HepG2 (cell line): Measurements from ENCODE around the gene IHH. TPM values are rescaled to one million over a fixed set of nuclear protein-coding genes. Genes with fewer than 3 reads are reported as not detected.

Source experiments
- ARNT2 ChIP-seq: sonication (generic); formaldehyde crosslinking; IDR thresholded peaks from 2 replicates; pipeline ENCODE4 v1.8.0; 2022; ENCODE audit warnings: mild to moderate bottlenecking, low read depth, missing genetic modification reagents, moderate library complexity
- IKZF4 ChIP-seq: sonication (generic); formaldehyde crosslinking; IDR thresholded peaks from 2 replicates; pipeline ENCODE4 v1.5.1; 2020; ENCODE audit warnings: borderline replicate concordance, mild to moderate bottlenecking, low read depth, missing genetic modification reagents; ENCODE audit errors: not compliant biosample characterization
- IRX3 ChIP-seq: sonication (generic); formaldehyde crosslinking; IDR thresholded peaks from 2 replicates; pipeline ENCODE4 v1.8.1; 2023; ENCODE audit warnings: mild to moderate bottlenecking, low read depth, missing genetic modification reagents, borderline replicate concordance
- JUND ChIP-seq: sonication (generic); formaldehyde crosslinking; IDR thresholded peaks from 2 replicates; pipeline ENCODE4 v1.8.0; 2022; ENCODE audit warnings: mild to moderate bottlenecking, missing genetic modification reagents
- KDM2A ChIP-seq: sonication (generic); formaldehyde crosslinking; IDR thresholded peaks from 2 replicates; pipeline ENCODE4 v1.4.0; 2020; ENCODE audit warnings: low read depth, missing genetic modification reagents, borderline replicate concordance
- MEIS2 ChIP-seq: sonication (generic); formaldehyde crosslinking; IDR thresholded peaks from 2 replicates; pipeline ENCODE4 v1.9.0; 2021; ENCODE audit warnings: mild to moderate bottlenecking, missing genetic modification reagents
- MIER2 ChIP-seq: IDR thresholded peaks from 2 replicates; pipeline ENCODE4 v1.6.1; 2016; ENCODE audit warnings: missing biosample characterization, missing genetic modification reagents
- NPAS2 ChIP-seq: sonication (generic); formaldehyde crosslinking; IDR thresholded peaks from 2 replicates; pipeline ENCODE4 v1.8.0; 2022; ENCODE audit warnings: mild to moderate bottlenecking, missing genetic modification reagents, borderline replicate concordance
- NR3C1 ChIP-seq: sonication (generic); formaldehyde crosslinking; IDR thresholded peaks from 2 replicates; pipeline ENCODE4 v1.4.0; 2020; ENCODE audit warnings: missing genetic modification reagents
- PTBP1 ChIP-seq: fragments of 200-400 bp; formaldehyde crosslinking; IDR thresholded peaks from 2 replicates; pipeline ENCODE4 v1.6.1; 2018; ENCODE audit warnings: low read length, low read depth; ENCODE audit not compliant: poor library complexity, severe bottlenecking
- RBM39 ChIP-seq: fragments of 200-400 bp; formaldehyde crosslinking; IDR thresholded peaks from one replicate; pipeline ENCODE4 v1.6.1; 2018; ENCODE audit warnings: antibody characterized with exemption, mild to moderate bottlenecking, low read depth, low read length; ENCODE audit not compliant: poor library complexity, severe bottlenecking
- SOX6 ChIP-seq, 2 experiments: fragments of 450-650 bp in 1 of 2; sonication (generic) in 1 of 2; formaldehyde crosslinking in 1 of 2; IDR thresholded peaks; 2 replicates each; pipeline versions ENCODE4 v1.4.0 to v1.6.1; 2017 to 2020; ENCODE audit warnings: antibody characterized with exemption in 1 of 2, mild to moderate bottlenecking in 1 of 2, missing genetic modification reagents in 1 of 2
- SP4 ChIP-seq: sonication (generic); formaldehyde crosslinking; IDR thresholded peaks from 2 replicates; pipeline ENCODE4 v1.8.1; 2023; ENCODE audit warnings: mild to moderate bottlenecking, missing genetic modification reagents
- YY1 ChIP-seq: IDR thresholded peaks from 2 replicates; pipeline ENCODE4 v1.6.1; 2011; ENCODE audit warnings: low read length, low read depth, moderate library complexity, mild to moderate bottlenecking; ENCODE audit not compliant: insufficient read depth, insufficient replicate concordance
- ZFYVE20 ChIP-seq: sonication (generic); formaldehyde crosslinking; IDR thresholded peaks from 2 replicates; pipeline ENCODE4 v1.8.0; 2023; ENCODE audit warnings: low read depth, mild to moderate bottlenecking, moderate library complexity, missing genetic modification reagents, borderline replicate concordance
- ZNF143 ChIP-seq: sonication (generic); formaldehyde crosslinking; IDR thresholded peaks from 2 replicates; pipeline ENCODE4 v1.4.0; 2020; ENCODE audit warnings: missing genetic modification reagents
- ZNF543 ChIP-seq: sonication (generic); formaldehyde crosslinking; IDR thresholded peaks from 2 replicates; pipeline ENCODE4 v1.4.0; 2020; ENCODE audit warnings: mild to moderate bottlenecking, missing genetic modification reagents
- ZNF550 ChIP-seq: sonication (generic); formaldehyde crosslinking; IDR thresholded peaks from 2 replicates; pipeline ENCODE4 v1.4.0; 2020; ENCODE audit warnings: mild to moderate bottlenecking, missing genetic modification reagents, borderline replicate concordance
- ZNF552 ChIP-seq: sonication (generic); formaldehyde crosslinking; IDR thresholded peaks from 2 replicates; pipeline ENCODE4 v1.9.0; 2022; ENCODE audit warnings: missing genetic modification reagents, mild to moderate bottlenecking, borderline replicate concordance
- ZNF577 ChIP-seq: sonication (generic); formaldehyde crosslinking; IDR thresholded peaks from 2 replicates; pipeline ENCODE4 v1.4.0; 2020; ENCODE audit warnings: mild to moderate bottlenecking, low read depth, missing genetic modification reagents, borderline replicate concordance
- ZNF674 ChIP-seq: sonication (generic); formaldehyde crosslinking; IDR thresholded peaks from 2 replicates; pipeline ENCODE4 v1.5.0; 2020; ENCODE audit warnings: low read depth, mild to moderate bottlenecking, missing genetic modification reagents
- polyA plus RNA-seq, 8 experiments: library from polyadenylated mRNA; depleted of rRNA in 3 of 8; stranded (reverse) in 7 of 8; unstranded in 1 of 8; fragments of >200 nt; fragmentation: Illumina TruSeq in 4 of 8; extraction: Trizol in 4 of 8; gene quantifications; 2 replicates each; pipeline versions ENCODE4 v1.2.1 to v1.2.3, GENCODE V29; 2011 to 2016; ENCODE audit warnings: low read depth in 4 of 8, missing spikeins in 1 of 8, mixed read lengths in 1 of 8; ENCODE audit not compliant: insufficient read depth in 1 of 8
- total RNA-seq, 5 experiments: library from RNA; depleted of rRNA; stranded (reverse); fragments of >200 nt; fragmentation: Illumina TruSeq; extraction: Trizol; gene quantifications; 2 replicates each; pipeline ENCODE4 v1.2.3, GENCODE V29; 2016; ENCODE audit warnings: low read depth in 1 of 5
- TF ChIP-seq, protein P1 (sequence below): sonication (generic); formaldehyde crosslinking; IDR thresholded peaks from 2 replicates; pipeline ENCODE4 v1.4.0; 2020; ENCODE audit warnings: missing genetic modification reagents
- TF ChIP-seq, protein P2 (sequence below): sonication (generic); formaldehyde crosslinking; IDR thresholded peaks from 2 replicates; pipeline ENCODE4 v1.8.1; 2023; ENCODE audit warnings: missing genetic modification reagents, mild to moderate bottlenecking, borderline replicate concordance
- TF ChIP-seq, protein P3 (sequence below): sonication (generic); formaldehyde crosslinking; IDR thresholded peaks from 2 replicates; pipeline ENCODE4 v1.5.0; 2020; ENCODE audit warnings: missing genetic modification reagents, mild to moderate bottlenecking, borderline replicate concordance
- TF ChIP-seq, protein P4 (sequence below): sonication (generic); formaldehyde crosslinking; IDR thresholded peaks from 2 replicates; pipeline ENCODE4 v1.4.0; 2020; ENCODE audit warnings: missing genetic modification reagents

IHH gene
- total and polyA plus RNA-seq, 2 of the 13 experiments (the other 11 are each of a cell fraction or from before 2014, with no cell fraction given) = 0.42 TPM; not detected in 1

DNA sequence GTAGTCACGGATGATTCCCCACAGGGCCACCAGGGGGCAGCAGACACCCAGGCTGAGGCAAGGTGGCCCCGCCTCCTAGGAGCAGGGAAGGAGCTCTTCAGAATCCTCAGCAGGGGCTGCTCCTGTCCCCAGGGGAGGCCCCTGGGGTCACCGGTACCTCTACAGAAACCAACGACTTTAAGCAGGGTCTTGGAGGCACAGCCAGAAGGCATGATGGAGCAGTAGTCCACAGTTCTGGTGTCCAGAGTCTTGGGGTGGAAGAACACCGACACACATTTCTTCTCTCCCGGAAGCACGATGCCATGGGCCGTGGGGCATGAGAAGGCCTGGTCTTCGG, 30.9 kb downstream of the IHH start (continued):
- TF ChIP-seq, protein P1, sequence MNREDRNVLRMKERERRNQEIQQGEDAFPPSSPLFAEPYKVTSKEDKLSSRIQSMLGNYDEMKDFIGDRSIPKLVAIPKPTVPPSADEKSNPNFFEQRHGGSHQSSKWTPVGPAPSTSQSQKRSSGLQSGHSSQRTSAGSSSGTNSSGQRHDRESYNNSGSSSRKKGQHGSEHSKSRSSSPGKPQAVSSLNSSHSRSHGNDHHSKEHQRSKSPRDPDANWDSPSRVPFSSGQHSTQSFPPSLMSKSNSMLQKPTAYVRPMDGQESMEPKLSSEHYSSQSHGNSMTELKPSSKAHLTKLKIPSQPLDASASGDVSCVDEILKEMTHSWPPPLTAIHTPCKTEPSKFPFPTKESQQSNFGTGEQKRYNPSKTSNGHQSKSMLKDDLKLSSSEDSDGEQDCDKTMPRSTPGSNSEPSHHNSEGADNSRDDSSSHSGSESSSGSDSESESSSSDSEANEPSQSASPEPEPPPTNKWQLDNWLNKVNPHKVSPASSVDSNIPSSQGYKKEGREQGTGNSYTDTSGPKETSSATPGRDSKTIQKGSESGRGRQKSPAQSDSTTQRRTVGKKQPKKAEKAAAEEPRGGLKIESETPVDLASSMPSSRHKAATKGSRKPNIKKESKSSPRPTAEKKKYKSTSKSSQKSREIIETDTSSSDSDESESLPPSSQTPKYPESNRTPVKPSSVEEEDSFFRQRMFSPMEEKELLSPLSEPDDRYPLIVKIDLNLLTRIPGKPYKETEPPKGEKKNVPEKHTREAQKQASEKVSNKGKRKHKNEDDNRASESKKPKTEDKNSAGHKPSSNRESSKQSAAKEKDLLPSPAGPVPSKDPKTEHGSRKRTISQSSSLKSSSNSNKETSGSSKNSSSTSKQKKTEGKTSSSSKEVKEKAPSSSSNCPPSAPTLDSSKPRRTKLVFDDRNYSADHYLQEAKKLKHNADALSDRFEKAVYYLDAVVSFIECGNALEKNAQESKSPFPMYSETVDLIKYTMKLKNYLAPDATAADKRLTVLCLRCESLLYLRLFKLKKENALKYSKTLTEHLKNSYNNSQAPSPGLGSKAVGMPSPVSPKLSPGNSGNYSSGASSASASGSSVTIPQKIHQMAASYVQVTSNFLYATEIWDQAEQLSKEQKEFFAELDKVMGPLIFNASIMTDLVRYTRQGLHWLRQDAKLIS (CRISPR knock-in tag) = no peak
- TF ChIP-seq ZFYVE20 (CRISPR knock-in tag) = no peak
- peak; percentile 63; the same call in 1 of the 2 replicates for TF ChIP-seq KDM2A (CRISPR knock-in tag)
- no peak for TF ChIP-seq ZNF143 (CRISPR knock-in tag)
- TF ChIP-seq ZNF674 = no peak
- TF ChIP-seq, protein P2, sequence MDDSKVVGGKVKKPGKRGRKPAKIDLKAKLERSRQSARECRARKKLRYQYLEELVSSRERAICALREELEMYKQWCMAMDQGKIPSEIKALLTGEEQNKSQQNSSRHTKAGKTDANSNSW (CRISPR knock-in tag) = no peak
- no peak for TF ChIP-seq ZNF577 (CRISPR knock-in tag)
- no peak for TF ChIP-seq NR3C1 (CRISPR knock-in tag)
- no peak for TF ChIP-seq IRX3
- TF ChIP-seq ZNF550 (CRISPR knock-in tag) = no peak
- no peak for TF ChIP-seq ARNT2
- TF ChIP-seq, protein P3, sequence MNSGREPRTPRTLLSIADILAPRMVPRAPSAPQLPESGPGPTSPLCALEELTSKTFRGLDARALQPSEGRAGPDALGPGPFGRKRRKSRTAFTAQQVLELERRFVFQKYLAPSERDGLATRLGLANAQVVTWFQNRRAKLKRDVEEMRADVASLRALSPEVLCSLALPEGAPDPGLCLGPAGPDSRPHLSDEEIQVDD (CRISPR knock-in tag) = no peak
- TF ChIP-seq SP4 = 0 out of 2 replicates have a peak, but pooled peaks have one; percentile 39
- TF ChIP-seq YY1 = peak; percentile 41
- TF ChIP-seq, protein P4, sequence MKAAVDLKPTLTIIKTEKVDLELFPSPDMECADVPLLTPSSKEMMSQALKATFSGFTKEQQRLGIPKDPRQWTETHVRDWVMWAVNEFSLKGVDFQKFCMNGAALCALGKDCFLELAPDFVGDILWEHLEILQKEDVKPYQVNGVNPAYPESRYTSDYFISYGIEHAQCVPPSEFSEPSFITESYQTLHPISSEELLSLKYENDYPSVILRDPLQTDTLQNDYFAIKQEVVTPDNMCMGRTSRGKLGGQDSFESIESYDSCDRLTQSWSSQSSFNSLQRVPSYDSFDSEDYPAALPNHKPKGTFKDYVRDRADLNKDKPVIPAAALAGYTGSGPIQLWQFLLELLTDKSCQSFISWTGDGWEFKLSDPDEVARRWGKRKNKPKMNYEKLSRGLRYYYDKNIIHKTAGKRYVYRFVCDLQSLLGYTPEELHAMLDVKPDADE (CRISPR knock-in tag) = no peak
- no peak for TF ChIP-seq MEIS2
- no peak for TF ChIP-seq IKZF4 (CRISPR knock-in tag)
- TF ChIP-seq ZNF543 = no peak; the same call in 1 of the 2 replicates
- peak; percentile 82; the same call in 1 of the 2 replicates for TF ChIP-seq MIER2 (CRISPR knock-in tag)
- TF ChIP-seq PTBP1 = no peak
- no peak for TF ChIP-seq JUND (CRISPR knock-in tag)
- no peak for TF ChIP-seq RBM39
- no peak for TF ChIP-seq NPAS2
- TF ChIP-seq ZNF552 (CRISPR knock-in tag) = no peak
- no peak for TF ChIP-seq SOX6 (IDR thresholded peaks at IDR 0.05)
- 0 out of 2 replicates have a peak, but pooled peaks have one; percentile 17 for TF ChIP-seq SOX6 (CRISPR knock-in tag; IDR thresholded peaks at IDR 0.05)
